Stimulated activated CD4-positive, alpha-beta T cell treated with anti-CD3 and anti-CD28 coated beads, Interleukin-2, amount 100 ng/mL, for 48 hours (primary cell): ENCODE measurements around the gene MBD6.
"Not testable (repeated sequence)": the region's sequence is repeated elsewhere in the genome, so short reads cannot be mapped to it uniquely, and the experiment has no call there.

Experiments used
- DNase-seq, 2 donors: peaks; one replicate each; pipeline ENCODE4 v3.0.0-alpha.2; 2020

MBD6 gene

DNA sequence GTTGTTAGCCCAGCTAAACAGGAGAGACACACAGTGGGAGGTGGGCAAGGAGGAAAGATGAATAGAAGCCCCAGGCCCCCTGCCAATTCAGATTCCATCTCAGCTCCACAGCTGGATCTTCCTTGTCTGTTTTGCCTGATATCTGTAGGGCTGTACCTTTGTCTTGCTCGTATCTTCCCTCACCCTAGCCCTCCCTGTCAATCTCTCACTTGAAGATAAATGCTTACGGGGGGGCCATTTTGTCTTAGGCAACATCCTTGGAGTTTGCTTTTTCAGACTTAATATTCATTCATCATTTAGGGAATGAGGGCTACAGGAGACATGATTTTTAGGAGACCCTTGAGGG lies 29.7 kb downstream of the MBD6 start:
- no peak for DNase-seq

DNA sequence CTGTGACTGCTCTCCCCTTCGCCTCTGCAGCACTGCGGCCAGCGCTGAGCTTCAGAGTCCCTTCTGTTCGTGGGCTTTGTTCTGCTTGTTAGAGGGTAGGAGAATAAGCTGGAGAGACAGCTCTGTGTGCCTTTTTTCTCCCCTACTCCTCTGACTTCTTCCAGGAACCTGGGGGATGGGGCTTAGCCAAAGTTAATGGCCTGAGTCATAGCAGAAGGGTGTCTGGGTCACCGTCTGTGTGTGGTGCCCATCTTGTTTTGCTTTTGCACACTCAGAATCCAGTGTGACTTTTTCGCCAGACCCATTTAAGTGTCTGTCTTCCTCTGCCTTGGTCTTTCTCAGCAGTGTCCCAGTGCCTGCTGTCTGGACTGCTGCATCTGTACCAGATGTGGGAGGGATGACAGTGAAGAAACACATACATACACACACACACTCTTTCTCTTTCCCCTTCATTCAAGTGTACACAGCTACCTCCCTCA lies 30.2 kb downstream of the MBD6 start:
- DNase-seq, result no peak

DNA sequence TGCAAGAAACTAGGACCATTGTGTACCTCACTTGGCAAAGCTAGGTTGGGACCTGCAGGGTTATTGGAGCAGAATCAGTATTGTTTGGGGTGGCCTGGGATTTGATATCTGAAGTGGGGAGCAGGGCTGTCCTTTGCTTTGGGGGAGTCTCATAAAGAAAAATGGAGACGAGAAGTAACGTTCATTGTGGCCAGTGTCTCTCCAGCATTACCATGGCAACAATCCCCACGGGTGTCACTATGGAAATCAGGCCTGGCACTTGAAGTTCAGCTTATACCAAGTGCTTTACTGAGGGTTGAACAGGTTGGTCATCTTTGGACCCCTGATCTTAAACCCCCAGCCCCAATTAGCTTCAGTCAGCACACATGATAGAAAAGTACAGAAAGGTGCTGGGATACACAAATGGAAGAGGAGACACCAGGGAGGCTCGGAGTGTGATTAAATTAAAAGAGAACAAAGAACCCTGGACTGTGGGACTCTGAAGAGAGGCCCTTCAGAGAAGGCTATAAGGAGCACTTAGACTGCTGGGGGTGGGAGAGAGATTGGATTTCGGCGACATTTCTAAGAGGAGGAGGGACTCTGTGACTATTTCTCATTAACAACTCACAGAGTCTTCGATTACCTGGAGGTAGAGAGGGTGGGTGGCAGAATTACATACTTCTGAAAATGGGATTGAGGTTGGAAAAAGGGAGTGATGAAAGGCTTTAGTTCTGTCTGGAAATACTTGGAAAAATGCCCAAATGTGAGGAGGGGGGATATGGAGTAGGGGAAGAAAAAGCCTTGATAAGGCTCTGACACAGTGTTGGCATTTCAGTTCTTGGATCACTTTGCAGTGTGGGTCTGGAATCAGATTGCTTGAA lies 30.9 kb downstream of the MBD6 start:
- no peak for DNase-seq

DNA sequence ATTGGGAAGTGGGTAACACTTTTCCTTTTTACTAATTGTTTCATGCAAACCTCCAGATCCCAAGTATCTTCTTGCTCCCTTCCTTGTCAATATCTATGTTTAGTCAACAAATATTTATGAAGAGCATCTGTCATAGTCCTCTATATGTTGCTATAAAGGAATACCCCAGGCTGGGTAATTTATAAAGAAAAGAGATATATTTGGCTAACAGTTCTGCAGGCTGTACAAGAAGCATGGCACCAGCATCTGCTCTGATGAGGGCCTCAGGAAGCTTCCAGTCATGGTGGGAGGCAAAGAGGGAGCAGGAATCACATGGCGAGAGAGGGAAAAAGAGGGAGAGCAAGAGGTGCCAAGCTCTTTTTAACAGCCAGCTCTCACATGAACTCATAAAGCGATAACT lies 31.8 kb downstream of the MBD6 start:
- DNase-seq, result no peak

DNA sequence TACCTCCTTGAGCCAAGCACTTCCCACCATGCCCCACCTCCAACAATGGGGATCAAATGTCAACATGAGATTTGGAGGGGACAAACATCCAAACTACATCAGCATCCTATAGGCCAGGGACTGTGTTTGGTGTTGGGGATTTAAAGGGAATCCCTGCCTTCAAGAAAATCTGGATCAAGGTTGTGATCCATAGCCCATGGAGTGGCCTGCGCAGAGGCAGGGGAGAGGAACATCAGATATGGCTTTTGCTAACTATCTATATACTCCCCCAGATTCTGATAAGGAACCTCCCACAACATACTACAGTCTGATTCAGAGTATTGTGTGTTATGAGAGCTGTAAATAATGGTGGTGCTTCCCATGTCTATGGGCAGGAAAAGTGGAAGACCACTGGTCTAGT lies 32.3 kb downstream of the MBD6 start:
- DNase-seq, result no peak

DNA sequence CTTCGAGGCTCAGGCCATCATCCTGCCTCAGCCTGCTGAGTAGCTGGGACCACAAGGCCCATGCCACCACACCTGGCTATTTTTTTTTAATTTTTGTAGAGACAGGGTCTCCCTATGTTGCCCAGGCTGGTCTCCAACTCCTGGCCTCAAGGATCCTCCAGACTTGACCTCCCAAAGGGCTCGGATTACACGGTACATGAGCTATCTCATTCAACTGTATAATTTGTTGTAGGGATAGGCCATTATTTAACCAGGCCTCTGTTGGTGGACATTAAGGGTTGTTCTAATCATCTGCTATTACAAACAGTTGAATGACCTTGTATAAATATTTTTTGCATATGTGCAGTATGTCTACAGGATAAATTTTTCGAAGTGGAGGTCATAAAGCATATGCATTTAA lies 36.2 kb downstream of the MBD6 start:
- no peak for DNase-seq

DNA sequence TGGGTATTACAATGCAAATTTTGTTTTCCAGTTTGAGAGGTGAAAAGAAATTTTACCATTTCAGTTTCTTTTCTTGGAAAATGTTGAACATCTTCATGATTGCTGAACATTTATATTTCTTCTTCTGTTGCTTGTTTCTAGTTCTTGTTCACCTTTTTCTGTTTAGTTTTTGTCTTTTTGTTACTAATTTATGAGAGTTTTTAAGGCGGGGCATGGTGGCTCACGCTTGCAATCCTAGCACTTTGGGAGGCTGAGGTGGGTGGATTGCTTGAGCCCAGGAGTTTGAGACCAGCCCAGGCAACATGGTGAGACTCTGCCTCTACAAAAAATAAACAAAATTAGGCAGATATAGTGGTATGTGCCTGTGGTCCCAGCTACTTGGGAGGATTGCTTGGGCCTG lies 37.9 kb downstream of the MBD6 start:
- DNase-seq, result no peak

DNA sequence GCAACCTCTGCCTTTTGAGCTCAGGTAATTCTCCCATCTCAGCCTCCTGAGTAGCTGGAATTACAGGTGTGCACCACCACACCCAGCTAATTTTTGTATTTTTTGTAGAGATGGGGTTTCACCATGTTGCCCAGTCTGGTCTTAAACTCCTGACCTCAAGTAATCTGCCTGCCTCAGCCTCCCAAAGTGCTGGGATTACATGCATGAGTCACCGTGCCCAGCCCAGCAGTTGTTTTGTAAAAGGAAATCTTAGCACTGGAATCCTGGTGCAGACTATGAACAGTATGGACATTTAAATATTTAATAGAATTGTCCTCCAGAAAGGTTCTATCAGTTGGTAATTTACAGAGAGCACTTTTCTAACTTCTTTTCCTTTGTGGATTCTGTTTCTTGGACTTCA lies 38.5 kb downstream of the MBD6 start:
- not testable (repeated sequence) for DNase-seq

DNA sequence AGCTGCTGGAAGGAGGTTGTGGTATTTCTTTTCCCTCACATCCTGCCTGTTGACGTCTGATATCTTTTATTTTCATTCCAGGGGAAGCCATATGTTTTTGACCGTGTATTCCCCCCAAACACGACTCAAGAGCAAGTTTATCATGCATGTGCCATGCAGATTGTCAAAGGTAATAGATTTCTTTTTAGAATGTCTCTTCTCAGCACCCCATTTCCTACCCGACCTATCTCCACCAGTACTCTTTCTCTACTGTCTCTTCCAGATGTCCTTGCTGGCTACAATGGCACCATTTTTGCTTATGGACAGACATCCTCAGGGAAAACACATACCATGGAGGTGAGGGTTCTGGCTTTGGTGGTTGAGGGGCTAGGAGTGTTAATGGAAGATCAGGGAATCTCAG lies 40.7 kb downstream of the MBD6 start:
- no peak for DNase-seq

DNA sequence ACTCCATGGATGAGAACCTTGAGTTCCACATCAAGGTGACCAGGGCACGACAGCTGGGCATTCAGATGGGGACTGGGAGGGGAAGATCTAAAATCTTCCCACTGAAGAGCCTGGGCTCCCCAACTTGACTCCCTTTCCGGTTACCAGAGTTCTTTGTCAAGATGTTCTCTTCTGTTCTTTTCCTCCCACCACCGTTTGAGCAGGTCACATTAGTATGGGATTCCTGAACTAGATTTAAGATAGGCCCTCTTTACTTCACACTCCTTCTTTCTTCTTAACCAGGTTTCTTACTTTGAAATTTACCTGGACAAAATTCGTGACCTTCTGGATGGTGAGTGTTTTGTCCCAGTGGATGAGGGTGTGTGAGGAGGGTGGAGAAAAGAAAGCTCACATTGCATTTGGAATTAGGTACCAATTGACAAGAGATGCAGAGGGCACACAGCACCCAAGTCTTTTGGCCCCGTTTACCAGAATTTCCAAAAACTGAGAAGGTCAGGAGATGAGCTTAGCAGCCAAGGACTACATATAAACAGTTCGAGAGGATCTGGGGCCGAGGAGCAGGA lies 41.6 kb downstream of the MBD6 start:
- no peak for DNase-seq

DNA sequence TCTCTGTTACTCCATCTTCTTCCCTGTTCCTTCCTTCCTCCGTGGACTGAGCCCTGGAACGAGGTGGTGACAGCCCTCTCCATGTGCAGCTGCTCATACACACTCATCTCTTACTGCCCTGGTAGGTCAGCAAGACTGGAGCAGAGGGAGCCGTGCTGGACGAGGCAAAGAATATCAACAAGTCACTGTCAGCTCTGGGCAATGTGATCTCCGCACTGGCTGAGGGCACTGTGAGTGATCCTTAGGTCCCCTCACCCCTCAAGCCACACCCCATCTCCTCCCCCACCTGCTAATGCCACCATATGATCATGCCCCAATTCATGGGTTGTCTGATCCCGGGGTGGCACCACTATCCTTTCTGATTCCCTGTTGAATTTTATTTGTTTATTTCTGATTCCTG lies 46.2 kb downstream of the MBD6 start:
- DNase-seq, result no peak

DNA sequence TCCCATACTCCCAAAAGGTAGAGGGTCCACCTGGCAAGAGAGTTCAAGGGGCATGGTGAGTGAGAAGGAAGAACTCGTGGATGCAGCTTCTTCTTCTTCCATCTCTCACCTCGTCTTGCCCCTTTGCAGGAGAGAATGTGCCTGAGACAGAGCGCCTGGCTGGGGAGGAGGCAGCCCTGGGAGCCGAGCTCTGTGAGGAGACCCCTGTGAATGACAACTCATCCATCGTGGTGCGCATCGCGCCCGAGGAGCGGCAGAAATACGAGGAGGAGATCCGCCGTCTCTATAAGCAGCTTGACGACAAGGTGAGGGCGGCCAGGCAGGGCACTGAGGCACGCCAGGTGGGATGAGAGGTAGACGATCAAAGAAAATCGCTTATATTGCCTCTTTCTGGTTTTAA lies 47.2 kb downstream of the MBD6 start:
- no peak for DNase-seq

DNA sequence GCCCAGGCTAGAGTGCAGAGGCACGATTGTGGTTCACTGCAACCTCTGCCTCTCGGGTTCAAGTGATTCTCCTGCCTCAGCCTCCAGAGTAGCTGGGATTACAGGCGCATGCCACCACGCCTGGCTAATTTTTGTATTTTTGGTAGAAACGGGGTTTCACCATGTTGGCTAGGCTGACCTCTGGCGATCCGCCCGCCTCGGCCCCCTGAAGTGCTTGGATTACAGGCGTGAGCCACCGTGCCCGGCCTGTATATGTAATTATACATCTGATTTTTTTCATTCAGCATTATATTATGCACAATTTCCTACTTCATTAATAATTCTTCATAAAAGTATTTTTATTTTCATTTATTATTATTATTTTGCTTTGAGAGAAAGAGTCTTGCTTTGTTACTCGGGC lies 47.8 kb downstream of the MBD6 start:
- not testable (repeated sequence) for DNase-seq

DNA sequence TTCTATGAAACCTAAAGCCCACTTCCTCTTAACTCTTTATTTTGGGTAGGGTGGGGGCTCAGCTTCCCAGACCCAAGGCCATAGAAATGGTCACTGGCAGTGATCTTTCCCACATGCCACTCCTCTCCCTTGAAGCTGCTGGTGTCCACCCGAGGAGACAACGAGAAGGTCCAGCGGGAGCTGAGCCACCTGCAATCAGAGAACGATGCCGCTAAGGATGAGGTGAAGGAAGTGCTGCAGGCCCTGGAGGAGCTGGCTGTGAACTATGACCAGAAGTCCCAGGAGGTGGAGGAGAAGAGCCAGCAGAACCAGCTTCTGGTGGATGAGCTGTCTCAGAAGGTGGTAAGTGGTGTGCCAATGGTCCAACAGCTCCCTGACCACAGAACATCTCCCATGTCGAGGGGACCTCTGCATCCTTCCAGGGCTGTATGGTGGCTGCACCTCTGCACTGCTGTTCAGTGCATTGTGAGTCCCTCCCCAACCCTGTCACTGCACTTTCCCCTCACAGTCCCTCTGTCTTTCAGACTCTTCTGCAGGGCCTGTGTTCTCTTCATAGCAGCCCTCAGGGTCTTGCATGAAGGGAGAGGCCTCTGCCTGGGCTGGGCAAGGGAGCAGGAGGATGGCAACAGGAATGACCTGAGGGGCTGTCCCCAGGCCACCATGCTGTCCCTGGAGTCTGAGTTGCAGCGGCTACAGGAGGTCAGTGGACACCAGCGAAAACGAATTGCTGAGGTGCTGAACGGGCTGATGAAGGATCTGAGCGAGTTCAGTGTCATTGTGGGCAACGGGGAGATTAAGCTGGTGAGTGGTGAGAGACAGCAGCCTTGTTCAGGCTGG lies 49.5 kb downstream of the MBD6 start:
- no peak for DNase-seq

DNA sequence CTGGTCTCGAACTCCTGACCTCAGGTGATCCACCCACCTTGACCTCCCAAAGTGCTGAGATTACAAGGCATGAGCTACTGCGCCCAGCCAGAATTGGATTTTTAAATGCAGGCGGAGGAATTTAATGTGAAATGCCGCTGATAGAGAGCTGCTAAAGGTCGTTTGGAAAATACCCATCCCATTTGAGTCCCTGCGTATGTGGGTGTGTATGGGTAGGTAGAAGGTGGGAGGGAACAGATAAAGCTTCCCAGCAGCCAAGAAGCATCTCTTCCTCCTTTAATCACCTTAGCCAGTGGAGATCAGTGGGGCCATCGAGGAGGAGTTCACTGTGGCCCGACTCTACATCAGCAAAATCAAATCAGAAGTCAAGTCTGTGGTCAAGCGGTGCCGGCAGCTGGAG lies 52.2 kb downstream of the MBD6 start:
- no peak for DNase-seq

DNA sequence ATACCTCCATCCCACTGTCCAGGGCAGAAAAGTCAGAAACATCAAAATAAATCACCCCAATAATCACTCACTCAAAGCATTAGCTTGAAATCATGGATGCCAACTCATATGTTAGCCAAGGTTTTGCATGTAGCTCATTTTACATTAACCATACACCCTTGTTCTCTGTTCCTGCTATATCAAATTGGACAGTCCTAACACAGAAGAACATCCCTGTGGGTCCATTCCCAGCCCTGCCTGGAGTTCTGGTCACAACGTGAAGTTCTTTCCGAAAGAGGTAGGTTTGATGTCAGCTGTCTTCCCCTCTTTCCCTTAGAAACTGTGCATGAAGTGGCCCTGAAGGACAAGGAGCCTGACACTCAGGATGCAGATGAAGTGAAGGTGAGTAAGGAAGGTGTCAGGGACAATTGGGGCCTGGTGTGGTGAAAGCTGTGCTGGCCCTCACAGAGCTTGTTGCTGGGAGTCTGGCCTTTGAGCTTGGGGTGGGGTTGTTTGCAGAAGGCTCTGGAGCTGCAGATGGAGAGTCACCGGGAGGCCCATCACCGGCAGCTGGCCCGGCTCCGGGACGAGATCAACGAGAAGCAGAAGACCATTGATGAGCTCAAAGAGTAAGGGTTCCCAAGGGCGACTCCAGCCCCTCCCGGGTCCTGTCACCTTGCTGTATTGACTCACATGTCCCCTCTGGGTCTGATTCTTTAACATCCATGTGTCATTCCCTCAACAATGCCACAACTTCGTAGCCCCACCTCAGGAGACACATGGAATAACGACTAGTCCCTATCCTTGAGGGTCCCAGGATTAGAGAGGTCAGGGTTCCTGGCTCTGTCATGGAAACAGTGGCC lies 53.4 kb downstream of the MBD6 start:
- DNase-seq, result no peak

DNA sequence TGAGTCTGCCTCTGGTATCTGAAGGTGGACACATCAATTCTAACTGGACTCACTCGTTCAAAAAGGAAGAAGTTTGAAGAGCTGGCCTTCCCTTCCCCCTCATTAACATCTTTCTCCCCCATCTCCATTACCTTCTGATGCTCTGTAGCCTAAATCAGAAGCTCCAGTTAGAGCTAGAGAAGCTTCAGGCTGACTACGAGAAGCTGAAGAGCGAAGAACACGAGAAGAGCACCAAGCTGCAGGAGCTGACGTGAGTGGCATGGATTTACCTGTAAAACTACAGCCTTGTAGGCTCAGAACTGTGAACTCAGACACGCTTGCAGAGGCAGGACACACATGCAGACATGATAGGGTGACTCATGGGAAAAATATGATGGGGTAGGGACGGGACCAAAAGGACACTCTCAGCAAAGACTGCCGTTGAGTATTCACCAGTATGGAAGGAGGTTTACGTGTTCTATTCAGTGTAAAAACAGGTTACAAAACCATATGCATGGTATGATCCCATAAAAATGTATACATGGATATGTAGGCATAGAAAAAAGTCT lies 54.1 kb downstream of the MBD6 start:
- DNase-seq, result no peak

DNA sequence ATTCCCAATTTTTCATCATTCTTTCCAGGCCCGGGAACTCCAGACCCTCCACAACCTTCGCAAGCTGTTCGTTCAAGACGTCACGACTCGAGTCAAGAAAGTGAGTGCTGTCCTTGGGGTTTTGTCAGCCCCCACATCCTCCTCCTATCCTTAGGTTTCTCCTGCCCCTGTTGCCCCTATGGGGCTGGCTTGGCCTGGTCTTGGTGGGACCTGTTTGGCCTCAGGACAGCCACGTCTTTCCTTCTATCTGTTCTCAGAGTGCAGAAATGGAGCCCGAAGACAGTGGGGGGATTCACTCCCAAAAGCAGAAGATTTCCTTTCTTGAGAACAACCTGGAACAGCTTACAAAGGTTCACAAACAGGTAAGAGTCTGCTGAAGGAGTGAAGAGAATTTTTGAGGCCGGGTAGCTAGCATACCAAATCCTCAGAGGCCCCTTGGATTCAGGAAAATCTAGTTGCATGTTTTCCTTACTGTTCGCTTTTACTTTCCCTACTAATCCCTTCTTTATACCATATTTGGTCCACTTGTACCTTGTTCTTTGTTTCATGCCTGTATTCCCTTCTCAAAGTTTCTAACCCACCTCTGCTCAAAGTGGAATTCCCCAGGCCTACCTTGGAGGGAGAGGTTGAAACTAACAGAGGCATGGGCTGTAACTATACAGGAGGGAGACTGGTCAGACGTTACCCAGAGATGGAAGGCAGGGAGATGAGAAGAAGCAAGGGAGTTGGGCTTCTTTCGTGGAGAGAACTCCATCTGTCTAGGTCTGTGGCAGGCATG lies 55.5 kb downstream of the MBD6 start:
- DNase-seq, result no peak

DNA sequence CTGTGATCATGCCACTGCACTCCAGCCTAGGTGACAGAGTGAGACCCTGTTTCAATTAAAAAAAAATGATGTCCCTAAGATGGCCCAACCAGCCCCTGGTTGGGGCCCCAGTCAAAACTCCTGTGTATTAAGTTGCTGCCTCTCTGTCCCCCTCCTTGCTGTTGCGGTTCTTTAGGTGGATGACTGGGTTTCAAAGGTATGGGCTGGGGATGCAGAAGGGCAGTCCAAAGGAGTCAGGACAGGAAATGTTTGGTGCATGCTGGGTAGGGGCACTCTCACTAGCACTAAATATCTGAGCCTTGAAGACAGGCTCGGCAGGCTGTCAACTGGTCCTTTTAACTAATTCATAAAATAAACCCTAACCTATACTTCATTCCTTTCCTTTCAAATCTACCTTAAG lies 56.4 kb downstream of the MBD6 start:
- DNase-seq, result no peak
